Stomach (tissue), 4 donors: Measurements from ENCODE around the gene NLRX1.

Experiments
- CTCF ChIP-seq, 7 experiments: fragments of 450-650 bp in 4 of 7; fragments of 200-600 bp in 3 of 7; sonication (generic) in 3 of 7; IDR thresholded peaks; one replicate each; pipeline ENCODE4 v1.5.1; 2016 to 2019; ENCODE audit warnings: antibody characterized with exemption in 7 of 7, control low read depth in 2 of 7, mild to moderate bottlenecking in 1 of 7
- EP300 ChIP-seq: sonication (generic); formaldehyde crosslinking; IDR thresholded peaks from one replicate; pipeline ENCODE4 v1.6.1; 2017; ENCODE audit warnings: antibody characterized with exemption
- POLR2A ChIP-seq, 4 donors: fragments of 450-650 bp; IDR thresholded peaks; one replicate each; pipeline ENCODE4 v1.6.1; 2016; ENCODE audit warnings: antibody characterized with exemption in 4 of 4, control low read depth in 2 of 4, mild to moderate bottlenecking in 1 of 4, moderate library complexity in 1 of 4
- POLR2AphosphoS5 ChIP-seq, 3 donors: sonication (generic); formaldehyde crosslinking; IDR thresholded peaks; one replicate each; pipeline ENCODE4 v1.6.1; 2016; ENCODE audit warnings: antibody characterized with exemption in 3 of 3

- no peak for TF ChIP-seq POLR2A (IDR thresholded peaks at IDR 0.05)
- no peak for TF ChIP-seq EP300
- TF ChIP-seq CTCF (IDR thresholded peaks at IDR 0.05), result peak in 4 of 7 experiments; percentile 18 to 43 (median 28)
- no peak for TF ChIP-seq POLR2AphosphoS5 (IDR thresholded peaks at IDR 0.05)
Observed at GRCh38 chr11:119134389-119134978, 34.0 kb upstream of the NLRX1 start.
